Head of caudate nucleus (tissue), 42 donors: ENCODE data around the gene SPATA33.

Experiments
- DNase-seq, 42 donors: peaks; one replicate each; pipeline versions ENCODE4 v3.0.0 to v3.0.0-alpha.2; 2020 to 2021; ENCODE audit warnings: mixed read lengths in 7 of 42
- intact Hi-C: fragments of 100-400 bp; cut with DNase I; formaldehyde crosslinking; loops from one replicate; pipeline ENCODE4 v1.15.0; 2022

SPATA33 gene

GRCh38 chr16:89717688-89718505 lies 60.3 kb downstream of the SPATA33 start:
- DNase-seq: no peak
- intact Hi-C loops: no loop called here
